Fibroblast of lung (primary cell): ENCODE results near the gene WBP2. TPM values are rescaled to one million over a fixed set of nuclear protein-coding genes. Genes with fewer than 3 reads are reported as not detected.

Experiments used
- DNase-seq, 2 donors: peaks; one replicate each; pipeline versions ENCODE4 v3.0.0 to v3.0.0-alpha.2; 2010; ENCODE audit warnings: low read depth in 2 of 2
- H2AFZ ChIP-seq: 2 replicates; pipeline ENCODE4 v1.5.1; 2012; ENCODE audit warnings: low read length, control low read depth, inconsistent platforms
- H3K27ac ChIP-seq: 2 replicates; pipeline ENCODE4 v1.5.1; 2011; ENCODE audit warnings: low read length, control low read depth; ENCODE audit not compliant: insufficient read depth
- H3K27me3 ChIP-seq: 2 replicates; pipeline ENCODE4 v1.5.1; 2011; ENCODE audit warnings: mild to moderate bottlenecking, low read length; ENCODE audit not compliant: control insufficient read depth, insufficient read depth
- H3K36me3 ChIP-seq: 2 replicates; pipeline ENCODE4 v1.5.1; 2011; ENCODE audit warnings: low read length; ENCODE audit not compliant: control insufficient read depth, insufficient read depth
- H3K4me1 ChIP-seq: 2 replicates; pipeline ENCODE4 v1.5.1; 2011; ENCODE audit warnings: low read length; ENCODE audit not compliant: control insufficient read depth, insufficient read depth; ENCODE audit errors: extremely low read depth
- H3K4me2 ChIP-seq: 2 replicates; pipeline ENCODE4 v1.5.1; 2011; ENCODE audit warnings: low read length, control low read depth; ENCODE audit not compliant: insufficient read depth; ENCODE audit errors: extremely low read depth
- H3K4me3 ChIP-seq, 4 experiments: fragments of 200-600 bp in 1 of 4; sonication (generic) in 1 of 4; replicated peaks in 1 of 4; 2 replicates each; pipeline ENCODE4 v1.5.1; 2011 to 2016; ENCODE audit warnings: low read length in 4 of 4, low read depth in 3 of 4, mild to moderate bottlenecking in 3 of 4, control low read depth in 2 of 4, inconsistent platforms in 1 of 4, mixed read lengths in 1 of 4; ENCODE audit not compliant: insufficient read depth in 1 of 4; ENCODE audit errors: control extremely low read depth in 1 of 4
- H3K79me2 ChIP-seq: 2 replicates; pipeline ENCODE4 v1.5.1; 2012; ENCODE audit warnings: mild to moderate bottlenecking, low read length, inconsistent platforms; ENCODE audit not compliant: control insufficient read depth, insufficient read depth
- H3K9ac ChIP-seq: 2 replicates; pipeline ENCODE4 v1.5.1; 2011; ENCODE audit warnings: mild to moderate bottlenecking, low read length, control low read depth; ENCODE audit not compliant: insufficient read depth
- H3K9me3 ChIP-seq: 2 replicates; pipeline ENCODE4 v1.5.1; 2012; ENCODE audit warnings: low read depth, low read length; ENCODE audit not compliant: control insufficient read depth, insufficient read depth
- H4K20me1 ChIP-seq: 2 replicates; pipeline ENCODE4 v1.5.1; 2011; ENCODE audit warnings: low read length; ENCODE audit not compliant: control insufficient read depth, insufficient read depth; ENCODE audit errors: extremely low read depth
- EZH2 ChIP-seq: IDR thresholded peaks from 2 replicates; pipeline ENCODE4 v1.5.1; 2012; ENCODE audit warnings: low read length, control low read depth, mild to moderate bottlenecking; ENCODE audit errors: missing control alignments
- polyA plus RNA-seq, 2 donors: library from polyadenylated mRNA; depleted of rRNA in 1 of 2; stranded (reverse) in 1 of 2; unstranded in 1 of 2; fragments of >200 nt; gene quantifications; 2 replicates each; pipeline ENCODE4 v1.2.1, GENCODE V29; 2011 to 2012; ENCODE audit warnings: missing spikeins in 1 of 2
- total RNA-seq: library from RNA; depleted of rRNA; stranded (reverse); fragments of >200 nt; gene quantifications from 2 replicates; pipeline ENCODE4 v1.2.1, GENCODE V29; 2014
- TF ChIP-seq, protein P1 (sequence below), 2 donors: IDR thresholded peaks in 1 of 2; conservative IDR thresholded peaks in 1 of 2; 1 replicate in 1 of 2; 2 replicates in 1 of 2; pipeline ENCODE4 v1.5.1; 2011 to 2012; ENCODE audit warnings: low read length in 2 of 2, control low read depth in 1 of 2, inconsistent platforms in 1 of 2, low read depth in 1 of 2, mild to moderate bottlenecking in 1 of 2

WBP2 gene
- total and polyA plus RNA-seq, 2 donors (not counting 1 experiment from before 2014, with no cell fraction given), result 39.5 to 53.4 TPM

- Histone ChIP-seq H3K27me3 (no peaks in the 10 kb centered on the region), H4K20me1 (peaks cover 2% of the 10 kb centered on the region), H2AFZ (no peak overlapping the region), H3K4me1 (peaks cover 7% of the 10 kb centered on the region), H3K36me3 (peaks cover 11% of the 10 kb centered on the region), H3K4me3 (no peak overlapping the region), H3K4me2 (no peak overlapping the region), H3K9me3 (no peaks in the 10 kb centered on the region), H3K79me2 (peaks cover 12% of the 10 kb centered on the region), H3K9ac (no peak overlapping the region), H3K27ac (no peak overlapping the region)
- TF ChIP-seq, protein P1, sequence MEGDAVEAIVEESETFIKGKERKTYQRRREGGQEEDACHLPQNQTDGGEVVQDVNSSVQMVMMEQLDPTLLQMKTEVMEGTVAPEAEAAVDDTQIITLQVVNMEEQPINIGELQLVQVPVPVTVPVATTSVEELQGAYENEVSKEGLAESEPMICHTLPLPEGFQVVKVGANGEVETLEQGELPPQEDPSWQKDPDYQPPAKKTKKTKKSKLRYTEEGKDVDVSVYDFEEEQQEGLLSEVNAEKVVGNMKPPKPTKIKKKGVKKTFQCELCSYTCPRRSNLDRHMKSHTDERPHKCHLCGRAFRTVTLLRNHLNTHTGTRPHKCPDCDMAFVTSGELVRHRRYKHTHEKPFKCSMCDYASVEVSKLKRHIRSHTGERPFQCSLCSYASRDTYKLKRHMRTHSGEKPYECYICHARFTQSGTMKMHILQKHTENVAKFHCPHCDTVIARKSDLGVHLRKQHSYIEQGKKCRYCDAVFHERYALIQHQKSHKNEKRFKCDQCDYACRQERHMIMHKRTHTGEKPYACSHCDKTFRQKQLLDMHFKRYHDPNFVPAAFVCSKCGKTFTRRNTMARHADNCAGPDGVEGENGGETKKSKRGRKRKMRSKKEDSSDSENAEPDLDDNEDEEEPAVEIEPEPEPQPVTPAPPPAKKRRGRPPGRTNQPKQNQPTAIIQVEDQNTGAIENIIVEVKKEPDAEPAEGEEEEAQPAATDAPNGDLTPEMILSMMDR (conservative IDR thresholded peaks at IDR 0.05 in 1 of 2, IDR thresholded peaks at IDR 0.05 in 1 of 2; ENCODE audit: low read depth in 1 of 2, low read length in 2 of 2), result no peak
- no peak for TF ChIP-seq EZH2
- no peak for DNase-seq
Observed at GRCh38 chr17:75893305-75894048, 38.3 kb upstream of the WBP2 start.

- Histone ChIP-seq H3K9ac (no peak overlapping the region), H3K4me2 (no peak overlapping the region), H3K36me3 (peaks cover 11% of the 10 kb centered on the region), H2AFZ (no peak overlapping the region), H3K4me1 (peaks cover 7% of the 10 kb centered on the region), H3K27ac (no peak overlapping the region), H3K4me3 (no peak overlapping the region), H3K9me3 (no peaks in the 10 kb centered on the region), H4K20me1 (peaks cover 2% of the 10 kb centered on the region), H3K79me2 (peaks cover 12% of the 10 kb centered on the region), H3K27me3 (no peaks in the 10 kb centered on the region)
- TF ChIP-seq, protein P1 (conservative IDR thresholded peaks at IDR 0.05 in 1 of 2, IDR thresholded peaks at IDR 0.05 in 1 of 2; ENCODE audit: low read depth in 1 of 2, low read length in 2 of 2), result no peak
- no peak for TF ChIP-seq EZH2
- no peak for DNase-seq
Observed at GRCh38 chr17:75892556-75893224, 37.6 kb upstream of the WBP2 start.
